ENCODE measurements around the gene ERBB4. TPM values are rescaled to one million over a fixed set of nuclear protein-coding genes. Genes with fewer than 3 reads are reported as not detected.
"Not testable (repeated sequence)": the region's sequence is repeated elsewhere in the genome, so short reads cannot be mapped to it uniquely, and the experiment has no call there.

ERBB4 gene
- total and polyA plus RNA-seq, 10 of the 15 experiments (the other 5 are each of a cell fraction or from before 2014, with no cell fraction given), result under 0.01 to 0.23 (median 0.01) TPM; not detected in 4

GRCh38 chr2:212242724-212243123, 295.9 kb downstream of the ERBB4 start:
- in situ Hi-C loops (cut with MboI) (no loop called here), intact Hi-C loops (cut with micrococcal nuclease; ENCODE audit: unreplicated experiment) (no loop called here)
- H3K36me3 ChIP-seq (ENCODE audit: control insufficient read depth in 2 of 2, insufficient read depth in 2 of 2, low read length in 1 of 2), result no peaks in the 10 kb centered on the region
- no peaks in the 10 kb centered on the region for H4K20me1 ChIP-seq (ENCODE audit: control insufficient read depth, insufficient read depth)
- no peaks in the 10 kb centered on the region for H3K9me3 ChIP-seq (replicated peaks; ENCODE audit: control insufficient read depth, insufficient read depth, low read length)
- ChIA-PET SMC1A (ENCODE audit: uncharacterized antibody, unreplicated experiment) (interaction anchor here (1.7 kb wide), 1 partner anchor 238 kb away, joined by 3 read pairs; no protein-coding TSS in a partner anchor), RAD21 (ENCODE audit: unreplicated experiment) (no interaction called here), CTCF (interaction anchor here (0.7 kb wide), 1 partner anchor 499 kb away, joined by 3 read pairs; no protein-coding TSS in a partner anchor), POLR2A (no interaction called here)
- DNase-seq (ENCODE audit: low read depth, low spot score), result no peak
- H2AFZ ChIP-seq (ENCODE audit: control insufficient read depth, low read depth, low read length), result no peak overlapping the region
- no peak overlapping the region for H3K4me2 ChIP-seq (ENCODE audit: control insufficient read depth, insufficient read depth)
- BruUV-seq (replicated peaks), result no TSS peak
- H3K4me3 ChIP-seq, result no peak overlapping the region
- H3K9ac ChIP-seq (ENCODE audit: control insufficient read depth, insufficient read depth, low read length), result no peak overlapping the region
- TF ChIP-seq HCFC1 (IDR thresholded peaks at IDR 0.05; ENCODE audit: low read length), result no peak
- no peak for TF ChIP-seq ATF7 (IDR thresholded peaks at IDR 0.05; ENCODE audit: low read depth)
- no peak for TF ChIP-seq CBX5 (IDR thresholded peaks at IDR 0.05; ENCODE audit: low read depth)
- TF ChIP-seq, protein P1, sequence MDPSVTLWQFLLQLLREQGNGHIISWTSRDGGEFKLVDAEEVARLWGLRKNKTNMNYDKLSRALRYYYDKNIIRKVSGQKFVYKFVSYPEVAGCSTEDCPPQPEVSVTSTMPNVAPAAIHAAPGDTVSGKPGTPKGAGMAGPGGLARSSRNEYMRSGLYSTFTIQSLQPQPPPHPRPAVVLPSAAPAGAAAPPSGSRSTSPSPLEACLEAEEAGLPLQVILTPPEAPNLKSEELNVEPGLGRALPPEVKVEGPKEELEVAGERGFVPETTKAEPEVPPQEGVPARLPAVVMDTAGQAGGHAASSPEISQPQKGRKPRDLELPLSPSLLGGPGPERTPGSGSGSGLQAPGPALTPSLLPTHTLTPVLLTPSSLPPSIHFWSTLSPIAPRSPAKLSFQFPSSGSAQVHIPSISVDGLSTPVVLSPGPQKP (IDR thresholded peaks at IDR 0.05; ENCODE audit: low read depth, low read length), result no peak
- no peak for TF ChIP-seq ZBTB11 (CRISPR knock-in tag; IDR thresholded peaks at IDR 0.05)
- TF ChIP-seq KDM1A (IDR thresholded peaks at IDR 0.05; ENCODE audit: borderline replicate concordance), result no peak
- no peak for TF ChIP-seq ZNF24 (IDR thresholded peaks at IDR 0.05)
- TF ChIP-seq RAD21 (IDR thresholded peaks at IDR 0.05; ENCODE audit: insufficient read depth, low read depth, low read length), result no peak
- no peak for TF ChIP-seq ZSCAN29 (IDR thresholded peaks at IDR 0.05)
- TF ChIP-seq SIX5 (IDR thresholded peaks at IDR 0.05; ENCODE audit: low read depth, low read length, severe bottlenecking), result no peak
- ATAC-seq, result no peak
- no peaks in the 10 kb centered on the region for H3K27me3 ChIP-seq (replicated peaks in 1 of 2; ENCODE audit: control insufficient read depth in 2 of 2, insufficient read depth in 2 of 2, low read length in 1 of 2)
- H3K79me2 ChIP-seq (ENCODE audit: control insufficient read depth, insufficient read depth, low read length), result no peaks in the 10 kb centered on the region
- FAIRE-seq, result no peak
- no peak overlapping the region for H3K27ac ChIP-seq (ENCODE audit: control insufficient read depth, insufficient read depth)
- 0% methylated on average over 1 of the region's 1 CpG for WGBS (ENCODE audit: insufficient coverage, insufficient replicate concordance, low lambda C conversion rate, missing lambda C conversion rate)
- H3K4me1 ChIP-seq (ENCODE audit: control insufficient read depth, insufficient read depth, low read length), result no peaks in the 10 kb centered on the region

GRCh38 chr2:212238152-212238551, 300.4 kb downstream of the ERBB4 start:
- SMC1A ChIA-PET (ENCODE audit: uncharacterized antibody, unreplicated experiment); H3K9ac ChIP-seq (ENCODE audit: control insufficient read depth, insufficient read depth, low read length); H4K20me1 ChIP-seq (ENCODE audit: control insufficient read depth, insufficient read depth); FAIRE-seq; H3K4me1 ChIP-seq (ENCODE audit: control insufficient read depth, insufficient read depth, low read length); ATAC-seq; POLR2A ChIA-PET; H3K36me3 ChIP-seq (ENCODE audit: control insufficient read depth in 2 of 2, insufficient read depth in 2 of 2, low read length in 1 of 2); intact Hi-C loops (cut with micrococcal nuclease; ENCODE audit: unreplicated experiment); H2AFZ ChIP-seq (ENCODE audit: control insufficient read depth, low read depth, low read length); H3K79me2 ChIP-seq (ENCODE audit: control insufficient read depth, insufficient read depth, low read length); H3K4me3 ChIP-seq; H3K27me3 ChIP-seq (replicated peaks in 1 of 2; ENCODE audit: control insufficient read depth in 2 of 2, insufficient read depth in 2 of 2, low read length in 1 of 2); DNase-seq (ENCODE audit: low read depth, low spot score); in situ Hi-C loops (cut with MboI); H3K4me2 ChIP-seq (ENCODE audit: control insufficient read depth, insufficient read depth); RAD21 ChIA-PET (ENCODE audit: unreplicated experiment); H3K9me3 ChIP-seq (replicated peaks; ENCODE audit: control insufficient read depth, insufficient read depth, low read length); BruUV-seq (replicated peaks); H3K27ac ChIP-seq (ENCODE audit: control insufficient read depth, insufficient read depth): not testable (repeated sequence)
- CTCF ChIA-PET, result interaction anchor here (3.4 kb wide), 1 partner anchor 11 kb away, joined by 12 read pairs; no protein-coding TSS in a partner anchor
- WGBS (ENCODE audit: insufficient coverage, insufficient replicate concordance, low lambda C conversion rate, missing lambda C conversion rate), result 43% methylated on average over 3 of the region's 3 CpGs
